GM12801 (cell line): ENCODE data around the gene DAGLA.

Experiments
- TF ChIP-seq, protein P1 (sequence below): IDR thresholded peaks from one replicate; pipeline ENCODE4 v1.5.1; 2011; ENCODE audit warnings: control low read depth; ENCODE audit not compliant: insufficient read length; ENCODE audit errors: extremely low read depth

DAGLA gene

DNA sequence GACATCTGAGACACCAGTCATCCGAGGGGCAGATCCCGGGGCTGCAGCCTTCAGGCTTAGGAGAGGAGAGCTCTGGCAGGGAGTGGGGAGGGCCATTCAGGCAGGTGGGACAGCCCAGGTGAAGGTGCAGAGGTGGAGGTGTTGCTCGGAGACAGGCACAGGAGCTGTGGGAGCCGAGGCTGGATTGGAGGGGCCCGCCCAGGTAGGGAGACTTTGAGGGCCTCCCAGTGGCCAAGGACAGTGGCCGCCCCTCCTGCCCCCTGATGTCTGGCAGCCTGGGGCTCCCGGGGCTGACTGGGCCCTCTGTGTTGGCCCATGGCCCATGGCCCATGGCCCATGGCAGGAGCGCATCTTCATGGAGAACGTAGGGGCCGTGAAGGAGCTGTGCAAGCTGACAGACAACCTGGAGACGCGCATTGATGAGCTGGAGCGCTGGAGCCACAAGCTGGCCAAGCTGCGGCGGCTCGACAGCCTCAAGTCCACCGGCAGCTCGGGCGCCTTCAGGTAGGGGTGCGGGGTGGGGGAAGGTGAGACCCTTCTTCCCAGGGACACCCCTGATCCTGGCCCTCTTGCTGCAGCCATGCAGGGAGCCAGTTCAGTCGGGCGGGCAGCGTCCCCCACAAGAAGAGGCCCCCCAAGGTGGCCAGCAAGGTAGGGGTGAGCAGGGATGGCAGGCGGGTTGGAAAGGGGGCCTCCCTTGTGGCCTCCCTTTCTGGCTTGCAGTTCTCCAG lies 98.9 kb downstream of the DAGLA start:
- TF ChIP-seq, protein P1, sequence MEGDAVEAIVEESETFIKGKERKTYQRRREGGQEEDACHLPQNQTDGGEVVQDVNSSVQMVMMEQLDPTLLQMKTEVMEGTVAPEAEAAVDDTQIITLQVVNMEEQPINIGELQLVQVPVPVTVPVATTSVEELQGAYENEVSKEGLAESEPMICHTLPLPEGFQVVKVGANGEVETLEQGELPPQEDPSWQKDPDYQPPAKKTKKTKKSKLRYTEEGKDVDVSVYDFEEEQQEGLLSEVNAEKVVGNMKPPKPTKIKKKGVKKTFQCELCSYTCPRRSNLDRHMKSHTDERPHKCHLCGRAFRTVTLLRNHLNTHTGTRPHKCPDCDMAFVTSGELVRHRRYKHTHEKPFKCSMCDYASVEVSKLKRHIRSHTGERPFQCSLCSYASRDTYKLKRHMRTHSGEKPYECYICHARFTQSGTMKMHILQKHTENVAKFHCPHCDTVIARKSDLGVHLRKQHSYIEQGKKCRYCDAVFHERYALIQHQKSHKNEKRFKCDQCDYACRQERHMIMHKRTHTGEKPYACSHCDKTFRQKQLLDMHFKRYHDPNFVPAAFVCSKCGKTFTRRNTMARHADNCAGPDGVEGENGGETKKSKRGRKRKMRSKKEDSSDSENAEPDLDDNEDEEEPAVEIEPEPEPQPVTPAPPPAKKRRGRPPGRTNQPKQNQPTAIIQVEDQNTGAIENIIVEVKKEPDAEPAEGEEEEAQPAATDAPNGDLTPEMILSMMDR = no peak

DNA sequence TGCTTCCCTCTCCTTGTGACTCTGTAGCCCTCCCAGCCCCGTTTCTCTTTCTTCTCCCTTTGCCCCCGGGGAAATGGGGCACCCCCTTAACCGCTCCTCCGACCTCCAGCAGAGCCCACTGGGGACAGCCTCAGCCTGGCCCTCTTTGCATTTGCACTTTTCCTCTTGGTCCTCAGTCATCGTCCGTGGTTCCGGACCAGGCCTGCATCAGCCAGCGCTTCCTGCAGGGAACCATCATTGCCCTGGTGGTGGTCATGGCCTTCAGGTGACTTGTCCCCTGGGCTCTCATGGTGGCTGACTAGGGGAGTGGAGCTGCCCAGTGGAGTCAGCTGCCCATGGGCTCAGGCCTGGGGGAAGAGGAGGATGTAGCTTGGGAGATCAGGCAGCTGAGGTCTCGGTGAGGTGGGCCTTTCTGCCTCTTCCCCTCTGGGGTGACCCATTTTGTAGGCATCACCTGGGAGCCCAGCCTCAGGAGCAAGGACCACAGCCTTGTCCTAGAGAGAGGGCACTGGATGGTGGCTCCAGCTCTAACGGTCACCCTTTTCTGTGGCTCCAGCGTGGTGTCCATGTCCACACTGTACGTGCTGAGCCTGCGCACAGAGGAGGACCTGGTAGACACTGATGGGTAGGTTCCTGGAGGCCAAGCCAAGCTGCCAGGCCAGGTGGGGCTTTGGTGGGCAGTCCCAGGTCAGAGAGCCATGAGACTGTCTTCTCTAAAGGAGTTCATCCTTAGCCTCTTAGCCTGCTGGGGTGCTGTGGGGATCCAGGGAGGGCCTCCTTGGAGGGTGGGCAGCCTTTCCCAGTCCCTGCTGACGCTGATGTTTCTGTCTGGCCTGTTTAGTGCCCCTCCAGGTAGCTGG lies 99.7 kb downstream of the DAGLA start:
- TF ChIP-seq, protein P1 = no peak

DNA sequence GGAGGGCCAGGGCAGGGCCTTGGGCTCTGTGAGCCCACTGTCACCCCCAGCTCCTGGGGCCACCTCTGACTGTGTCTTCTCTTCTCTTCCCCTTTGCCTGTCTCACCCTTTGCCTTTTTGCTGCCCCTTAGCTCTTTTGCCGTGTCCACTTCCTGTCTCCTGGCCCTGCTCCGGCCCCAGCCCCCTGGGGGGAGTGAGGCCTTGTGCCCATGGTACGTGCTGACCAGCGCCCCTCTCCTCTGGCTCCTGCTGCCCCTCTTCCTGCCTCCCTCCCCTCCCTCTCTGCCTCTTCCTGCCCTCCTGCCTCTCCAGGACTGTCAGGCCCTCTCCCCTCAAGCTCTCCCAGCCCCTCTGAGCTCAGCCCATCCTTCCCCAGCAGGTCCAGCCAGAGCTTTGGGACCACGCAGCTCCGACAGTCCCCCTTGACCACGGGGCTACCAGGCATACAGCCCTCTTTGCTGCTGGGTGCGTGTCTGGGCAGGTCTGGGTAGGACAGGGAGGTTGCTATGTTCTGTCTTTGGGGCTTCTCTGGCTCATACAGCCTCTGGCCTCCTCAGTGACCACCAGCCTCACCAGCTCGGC lies 100.5 kb downstream of the DAGLA start:
- TF ChIP-seq, protein P1 = no peak

DNA sequence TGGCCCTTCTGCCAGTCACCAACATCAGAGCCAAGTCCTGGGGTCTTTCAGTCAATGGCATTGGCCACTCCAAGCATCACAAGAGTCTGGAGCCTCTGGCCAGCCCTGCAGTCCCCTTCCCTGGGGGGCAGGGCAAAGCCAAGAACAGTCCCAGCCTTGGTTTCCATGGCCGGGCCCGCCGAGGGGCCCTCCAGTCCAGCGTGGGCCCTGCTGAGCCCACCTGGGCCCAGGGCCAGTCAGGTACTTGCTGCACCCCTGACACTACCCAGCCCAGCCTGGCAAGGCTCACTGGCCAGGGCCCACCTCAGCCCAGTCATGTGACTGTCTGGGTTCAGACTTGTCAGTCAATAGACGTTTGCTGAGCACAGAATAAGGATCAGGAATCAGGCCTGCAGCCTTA lies 101.4 kb downstream of the DAGLA start:
- TF ChIP-seq, protein P1 = no peak

DNA sequence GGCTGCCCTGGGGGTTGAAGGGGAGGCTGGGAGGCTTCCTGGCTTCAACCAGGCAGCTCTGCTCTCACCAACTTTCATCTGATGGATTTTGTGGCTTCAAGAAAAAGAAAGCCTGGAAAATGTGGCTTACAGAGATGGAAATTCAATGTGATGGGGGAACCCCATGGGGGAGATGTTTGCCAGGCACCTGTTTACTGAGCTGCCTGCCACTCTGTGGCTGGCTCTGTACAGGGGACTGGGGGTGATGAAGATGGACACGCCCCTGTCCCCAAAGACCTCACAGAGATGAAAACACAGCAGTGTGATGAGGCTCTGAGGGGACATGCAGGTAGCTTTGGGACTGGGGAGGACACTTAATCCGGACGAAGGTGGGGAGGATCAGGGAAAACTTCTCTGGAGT lies 102.1 kb downstream of the DAGLA start:
- TF ChIP-seq, protein P1 = no peak

DNA sequence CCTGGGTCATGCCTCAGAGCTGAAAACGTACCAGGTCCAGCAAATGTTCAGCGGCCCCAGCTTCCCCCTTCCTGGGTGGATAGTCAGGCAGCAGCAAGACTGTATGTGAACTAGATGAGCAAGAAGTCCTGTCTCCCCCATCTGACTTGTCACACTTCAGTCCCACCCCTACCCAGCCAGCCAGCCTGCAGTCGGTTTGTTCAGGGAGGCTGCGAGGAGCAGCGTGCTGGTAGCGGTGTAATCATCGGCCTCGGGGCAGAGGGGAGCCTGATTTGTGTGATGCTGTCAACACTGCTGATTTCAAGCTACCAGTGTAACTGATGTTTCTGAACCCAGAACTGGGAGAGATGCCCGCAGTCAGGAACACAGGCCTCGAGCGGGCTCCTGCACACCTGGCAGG lies 102.7 kb downstream of the DAGLA start:
- TF ChIP-seq, protein P1 = no peak
